Raji (cell line): ENCODE data around the gene UBTF.

Experiments
- POLR2A ChIP-seq: IDR thresholded peaks from 2 replicates; pipeline ENCODE4 v1.6.1; 2011; ENCODE audit warnings: low read depth, low read length, control low read depth; ENCODE audit not compliant: insufficient read depth

UBTF gene

GRCh38 chr17:44183024-44183423 lies 36.5 kb downstream of the UBTF start:
- no peak for TF ChIP-seq POLR2A

GRCh38 chr17:44178133-44178532 lies 41.3 kb downstream of the UBTF start:
- TF ChIP-seq POLR2A = no peak

GRCh38 chr17:44177640-44178039 lies 41.8 kb downstream of the UBTF start:
- no peak for TF ChIP-seq POLR2A

GRCh38 chr17:44176671-44177501 lies 42.6 kb downstream of the UBTF start:
- no peak for TF ChIP-seq POLR2A

- no peak for TF ChIP-seq POLR2A
These were observed 43.2 kb downstream of the UBTF start for GRCh38 chr17:44176257-44176656.

- TF ChIP-seq POLR2A = no peak
These were observed 45.0 kb downstream of the UBTF start for GRCh38 chr17:44174427-44174826.

- TF ChIP-seq POLR2A = no peak
These were observed 47.5 kb downstream of the UBTF start for GRCh38 chr17:44171931-44172455.

GRCh38 chr17:44170499-44171201 lies 48.8 kb downstream of the UBTF start, which contains the start of gene ASB16:
ASB16 (plus strand) TSS chr17:44170704; CDS start chr17:44170790, 86 bp downstream.
- TF ChIP-seq POLR2A = no peak

GRCh38 chr17:44170135-44170498 lies 49.4 kb downstream of the UBTF start:
- no peak for TF ChIP-seq POLR2A

GRCh38 chr17:44167181-44167861 lies 52.2 kb downstream of the UBTF start:
- TF ChIP-seq POLR2A = no peak

GRCh38 chr17:44164476-44164875 lies 55.0 kb downstream of the UBTF start:
- TF ChIP-seq POLR2A = no peak

- no peak for TF ChIP-seq POLR2A
These were observed 59.8 kb downstream of the UBTF start for GRCh38 chr17:44159519-44160210.

- no peak for TF ChIP-seq POLR2A
These were observed 64.0 kb downstream of the UBTF start for GRCh38 chr17:44155488-44155887.
